ENCODE results near the gene ASB1.

DNA sequence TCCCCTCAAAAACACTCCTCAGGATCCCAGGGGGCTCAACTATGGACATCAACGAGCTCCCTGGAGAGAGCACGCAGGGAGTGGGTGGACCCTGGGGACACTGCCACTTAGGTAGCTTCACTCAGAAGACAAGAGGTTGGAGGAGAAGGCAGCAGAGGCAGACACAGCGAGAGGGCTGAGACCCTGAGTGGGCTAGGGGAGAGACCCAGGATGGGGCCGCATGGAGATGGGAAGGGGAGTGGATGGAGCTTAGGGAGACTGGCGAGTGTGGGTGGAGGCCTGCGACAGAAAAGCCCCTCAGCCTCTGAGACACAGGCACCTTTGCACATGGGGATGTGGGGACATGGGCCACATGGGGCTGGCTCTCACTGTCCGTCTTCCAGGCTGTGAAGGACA lies 70.9 kb downstream of the ASB1 start:
- TF ChIP-seq POLR2A (IDR thresholded peaks at IDR 0.05; ENCODE audit: low read depth, low read length) (no peak), POLR2AphosphoS5 (IDR thresholded peaks at IDR 0.05; ENCODE audit: low read depth, low read length) (no peak)

Measured in GM12891 (cell line).